KMS-11 (cell line): ENCODE measurements around the gene NRGN.

ENCODE experiments used
- H2AFZ ChIP-seq: fragments of 200-600 bp; sonication (generic); 2 replicates; pipeline ENCODE4 v1.6.1; 2016; ENCODE audit warnings: antibody characterized with exemption, mixed run types, low read depth
- H3K27ac ChIP-seq: fragments of 200-600 bp; sonication (generic); 2 replicates; pipeline ENCODE4 v1.6.1; 2016; ENCODE audit warnings: mild to moderate bottlenecking, mixed run types
- H3K27me3 ChIP-seq: fragments of 200-600 bp; sonication (generic); 2 replicates; pipeline ENCODE4 v1.6.1; 2017; ENCODE audit warnings: mild to moderate bottlenecking, low read depth, mixed run types, moderate library complexity; ENCODE audit not compliant: insufficient read depth
- H3K36me3 ChIP-seq: fragments of 200-600 bp; sonication (generic); 2 replicates; pipeline ENCODE4 v1.6.1; 2017; ENCODE audit warnings: mild to moderate bottlenecking, mixed run types; ENCODE audit not compliant: insufficient read depth
- H3K4me1 ChIP-seq: fragments of 200-600 bp; sonication (generic); 2 replicates; pipeline ENCODE4 v1.6.1; 2016; ENCODE audit warnings: mild to moderate bottlenecking, low read depth, mixed run types; ENCODE audit not compliant: poor library complexity, severe bottlenecking
- H3K4me2 ChIP-seq: fragments of 200-600 bp; sonication (generic); 2 replicates; pipeline ENCODE4 v1.7.0; 2016; ENCODE audit warnings: mild to moderate bottlenecking, mixed run types
- H3K4me3 ChIP-seq: fragments of 200-600 bp; sonication (generic); IDR thresholded peaks from 2 replicates; pipeline ENCODE4 v1.6.1; 2017; ENCODE audit warnings: low read depth, low read length, mixed read lengths; ENCODE audit not compliant: insufficient read depth
- H3K79me2 ChIP-seq: fragments of 200-600 bp; sonication (generic); 2 replicates; pipeline ENCODE4 v1.6.1; 2016; ENCODE audit warnings: low read depth, mixed run types; ENCODE audit not compliant: insufficient read depth
- H3K9ac ChIP-seq: fragments of 200-600 bp; sonication (generic); 2 replicates; pipeline ENCODE4 v1.6.1; 2016; ENCODE audit warnings: mild to moderate bottlenecking, mixed run types
- H4K20me1 ChIP-seq: fragments of 200-600 bp; sonication (generic); 2 replicates; pipeline ENCODE4 v1.6.1; 2016; ENCODE audit warnings: mild to moderate bottlenecking, mixed run types; ENCODE audit not compliant: insufficient read depth
- TF ChIP-seq, protein P1 (sequence below): fragments of 200-600 bp; sonication (generic); conservative IDR thresholded peaks from 2 replicates; pipeline ENCODE4 v1.6.1; 2017; ENCODE audit warnings: low read depth, mild to moderate bottlenecking, antibody characterized with exemption, low read length, moderate library complexity, mixed read lengths

The NRGN gene

DNA sequence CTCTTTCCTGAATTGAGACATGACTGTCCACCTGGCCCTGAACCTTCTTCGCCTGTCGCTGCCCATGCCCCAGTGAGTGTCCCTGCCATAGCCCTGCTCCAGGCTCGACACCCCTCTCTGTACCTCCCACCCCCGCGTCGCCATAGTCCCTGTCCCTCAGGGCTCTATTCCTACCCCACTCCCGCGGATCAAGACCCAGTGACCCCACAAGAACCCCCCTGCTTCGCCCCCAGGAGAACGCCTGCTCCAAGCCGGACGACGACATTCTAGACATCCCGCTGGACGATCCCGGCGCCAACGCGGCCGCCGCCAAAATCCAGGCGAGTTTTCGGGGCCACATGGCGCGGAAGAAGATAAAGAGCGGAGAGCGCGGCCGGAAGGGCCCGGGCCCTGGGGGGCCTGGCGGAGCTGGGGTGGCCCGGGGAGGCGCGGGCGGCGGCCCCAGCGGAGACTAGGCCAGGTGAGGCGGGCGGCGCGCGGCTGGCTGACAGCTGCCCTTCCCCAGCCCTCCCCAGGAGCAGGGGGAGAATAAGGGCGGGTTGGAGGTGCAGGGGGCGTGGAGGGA lies 5.6 kb downstream of the NRGN start:
- Histone ChIP-seq H4K20me1 (no peaks in the 10 kb centered on the region), H3K9ac (no peak overlapping the region), H3K79me2 (no peaks in the 10 kb centered on the region), H3K36me3 (no peaks in the 10 kb centered on the region), H3K4me1 (no peaks in the 10 kb centered on the region), H2AFZ (no peak overlapping the region), H3K4me3 (no peak overlapping the region), H3K27me3 (no peaks in the 10 kb centered on the region), H3K27ac (no peak overlapping the region), H3K4me2 (no peak overlapping the region)
- TF ChIP-seq, protein P1, sequence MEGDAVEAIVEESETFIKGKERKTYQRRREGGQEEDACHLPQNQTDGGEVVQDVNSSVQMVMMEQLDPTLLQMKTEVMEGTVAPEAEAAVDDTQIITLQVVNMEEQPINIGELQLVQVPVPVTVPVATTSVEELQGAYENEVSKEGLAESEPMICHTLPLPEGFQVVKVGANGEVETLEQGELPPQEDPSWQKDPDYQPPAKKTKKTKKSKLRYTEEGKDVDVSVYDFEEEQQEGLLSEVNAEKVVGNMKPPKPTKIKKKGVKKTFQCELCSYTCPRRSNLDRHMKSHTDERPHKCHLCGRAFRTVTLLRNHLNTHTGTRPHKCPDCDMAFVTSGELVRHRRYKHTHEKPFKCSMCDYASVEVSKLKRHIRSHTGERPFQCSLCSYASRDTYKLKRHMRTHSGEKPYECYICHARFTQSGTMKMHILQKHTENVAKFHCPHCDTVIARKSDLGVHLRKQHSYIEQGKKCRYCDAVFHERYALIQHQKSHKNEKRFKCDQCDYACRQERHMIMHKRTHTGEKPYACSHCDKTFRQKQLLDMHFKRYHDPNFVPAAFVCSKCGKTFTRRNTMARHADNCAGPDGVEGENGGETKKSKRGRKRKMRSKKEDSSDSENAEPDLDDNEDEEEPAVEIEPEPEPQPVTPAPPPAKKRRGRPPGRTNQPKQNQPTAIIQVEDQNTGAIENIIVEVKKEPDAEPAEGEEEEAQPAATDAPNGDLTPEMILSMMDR, result no peak

DNA sequence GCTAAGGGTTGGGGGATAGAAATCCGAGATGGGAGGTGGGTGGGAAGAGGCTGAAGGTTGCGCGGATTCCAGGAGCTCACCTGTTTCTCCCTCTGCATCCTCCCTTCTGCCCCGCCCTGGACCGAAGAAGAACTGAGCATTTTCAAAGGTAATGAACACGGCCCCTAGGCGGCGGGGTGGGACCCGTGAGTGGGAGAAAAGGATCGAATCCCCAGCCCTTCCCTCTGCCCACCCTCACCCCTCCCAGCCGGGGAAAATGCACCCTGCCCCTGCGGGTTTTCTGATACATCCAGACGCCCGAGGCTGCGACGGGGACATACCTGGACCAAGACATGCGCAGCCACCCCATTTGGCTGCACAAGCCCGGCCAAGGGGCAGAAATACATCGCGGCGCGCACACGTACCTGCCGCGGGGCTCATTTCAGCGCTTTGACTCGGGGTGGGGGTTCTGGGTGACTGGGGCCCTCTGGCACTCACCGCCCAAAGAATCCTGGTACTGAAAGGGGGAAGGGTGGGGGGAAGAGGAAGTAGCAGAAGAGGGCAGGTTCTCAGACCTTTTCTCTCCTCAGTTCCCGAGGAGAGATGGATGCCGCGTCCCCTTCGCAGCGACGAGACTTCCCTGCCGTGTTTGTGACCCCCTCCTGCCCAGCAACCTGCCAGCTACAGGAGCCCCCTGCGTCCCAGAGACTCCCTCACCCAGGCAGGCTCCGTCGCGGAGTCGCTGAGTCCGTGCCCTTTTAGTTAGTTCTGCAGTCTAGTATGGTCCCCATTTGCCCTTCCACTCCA lies 6.3 kb downstream of the NRGN start:
- H3K4me3 ChIP-seq, result no peak overlapping the region

DNA sequence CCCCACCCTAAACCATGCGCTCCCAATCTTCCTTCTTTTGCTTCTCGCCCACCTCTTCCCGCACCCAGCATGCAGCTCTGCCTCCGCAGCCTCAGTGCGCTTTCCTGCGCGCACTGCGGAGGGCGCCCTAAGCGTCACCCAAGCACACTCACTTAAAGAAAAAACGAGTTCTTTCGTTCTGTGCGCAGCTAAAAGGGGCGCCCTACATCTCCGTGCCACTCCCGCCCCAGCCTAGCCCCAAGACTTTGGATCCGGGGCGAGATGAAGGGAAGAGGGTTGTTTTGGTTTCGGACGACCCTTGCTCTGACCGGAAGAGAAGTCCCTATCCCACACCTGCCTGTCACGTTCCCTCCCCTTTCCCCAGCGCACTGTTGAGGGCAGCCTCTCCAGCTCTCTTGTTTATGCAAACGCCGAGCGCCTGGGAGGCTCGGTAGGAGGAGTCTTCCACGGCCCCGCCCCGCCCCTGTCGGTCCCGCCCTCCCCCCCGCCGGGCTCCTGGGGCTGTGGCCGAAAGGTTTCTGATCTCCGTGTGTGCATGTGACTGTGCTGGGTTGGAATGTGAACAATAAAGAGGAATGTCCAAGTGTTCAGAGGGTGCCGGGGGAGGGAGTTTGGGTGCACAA lies 7.0 kb downstream of the NRGN start:
- no peaks in the 10 kb centered on the region for H3K27me3 ChIP-seq
- H3K36me3 ChIP-seq, result no peaks in the 10 kb centered on the region
- TF ChIP-seq, protein P1, result peak; percentile 53
- H3K4me3 ChIP-seq, result no peak overlapping the region
- H3K4me1 ChIP-seq, result no peaks in the 10 kb centered on the region
- H3K27ac ChIP-seq, result peak overlapping the region; percentile 58
- H3K4me2 ChIP-seq, result peak overlapping the region; percentile 60; the same call in 1 of the 2 replicates
- H4K20me1 ChIP-seq, result no peaks in the 10 kb centered on the region
- H2AFZ ChIP-seq, result peak overlapping the region; percentile 80
- peak overlapping the region; percentile 27; the same call in 1 of the 2 replicates for H3K9ac ChIP-seq
- no peaks in the 10 kb centered on the region for H3K79me2 ChIP-seq

More for the DNA sequence above, 6.3 kb downstream of the NRGN start:
- TF ChIP-seq, protein P1, result peak; percentile 6; the same call in 1 of the 2 replicates
- no peaks in the 10 kb centered on the region for H3K79me2 ChIP-seq
- no peaks in the 10 kb centered on the region for H3K36me3 ChIP-seq
- peak overlapping the region; percentile 80 for H2AFZ ChIP-seq
- H3K4me1 ChIP-seq, result no peaks in the 10 kb centered on the region
- H3K9ac ChIP-seq, result peak overlapping the region; percentile 27; the same call in 1 of the 2 replicates
- H3K27me3 ChIP-seq, result no peaks in the 10 kb centered on the region
- H4K20me1 ChIP-seq, result no peaks in the 10 kb centered on the region
- H3K27ac ChIP-seq, result peak overlapping the region; percentile 58
- H3K4me2 ChIP-seq, result peak overlapping the region; percentile 59

DNA sequence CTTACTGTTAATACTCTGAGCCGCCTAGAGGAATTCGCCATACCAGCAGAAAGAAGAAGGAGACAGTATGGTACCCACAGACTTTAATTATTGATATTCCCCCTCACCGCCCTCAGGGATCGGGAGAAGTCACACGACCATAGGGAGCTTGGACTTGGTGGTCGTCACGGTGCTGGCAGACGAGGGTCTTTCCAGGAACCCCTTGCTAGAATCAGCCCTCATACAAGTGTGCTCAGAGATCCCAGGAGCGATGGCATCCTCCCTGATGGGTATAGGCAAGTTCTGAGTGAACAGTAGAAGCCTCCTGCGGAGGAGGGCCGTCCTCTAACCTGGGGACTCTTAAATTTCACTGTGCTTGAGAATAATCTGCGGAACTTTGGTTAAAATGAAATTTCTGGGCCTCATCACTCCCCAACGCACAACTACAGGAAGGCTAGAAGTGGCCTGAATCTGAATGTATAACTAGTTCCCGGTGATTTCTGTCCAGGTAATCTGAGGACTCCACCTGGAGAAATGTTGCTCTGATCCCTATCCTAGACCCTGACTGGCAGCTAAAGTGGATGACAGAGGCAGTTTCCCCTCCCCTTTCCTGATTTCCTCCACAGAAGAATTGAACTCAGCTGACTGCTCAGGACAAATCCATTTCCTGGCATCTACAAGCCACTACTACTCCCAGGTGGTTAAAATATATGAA lies 7.8 kb downstream of the NRGN start:
- Histone ChIP-seq H2AFZ (peak overlapping the region; percentile 54; the same call in 1 of the 2 replicates), H3K36me3 (no peaks in the 10 kb centered on the region), H3K27me3 (no peaks in the 10 kb centered on the region), H3K4me2 (peak overlapping the region; percentile 60; the same call in 1 of the 2 replicates), H4K20me1 (no peaks in the 10 kb centered on the region), H3K9ac (no peak overlapping the region), H3K4me1 (no peaks in the 10 kb centered on the region), H3K4me3 (no peak overlapping the region), H3K79me2 (no peaks in the 10 kb centered on the region), H3K27ac (no peak overlapping the region)
- TF ChIP-seq, protein P1, result no peak
